HG03432 (cell line): Measurements from ENCODE around the gene SIN3B.

Source experiments
- ATAC-seq: cut with Tn5 transposase; IDR thresholded peaks from one replicate; pipeline ENCODE4 v1.9.1; 2021; ENCODE audit warnings: mild to moderate bottlenecking, moderate library complexity; ENCODE audit not compliant: unreplicated experiment

The SIN3B gene

GRCh38 chr19:16822648-16823047, 6.5 kb upstream of the SIN3B start:
- no peak for ATAC-seq

DNA sequence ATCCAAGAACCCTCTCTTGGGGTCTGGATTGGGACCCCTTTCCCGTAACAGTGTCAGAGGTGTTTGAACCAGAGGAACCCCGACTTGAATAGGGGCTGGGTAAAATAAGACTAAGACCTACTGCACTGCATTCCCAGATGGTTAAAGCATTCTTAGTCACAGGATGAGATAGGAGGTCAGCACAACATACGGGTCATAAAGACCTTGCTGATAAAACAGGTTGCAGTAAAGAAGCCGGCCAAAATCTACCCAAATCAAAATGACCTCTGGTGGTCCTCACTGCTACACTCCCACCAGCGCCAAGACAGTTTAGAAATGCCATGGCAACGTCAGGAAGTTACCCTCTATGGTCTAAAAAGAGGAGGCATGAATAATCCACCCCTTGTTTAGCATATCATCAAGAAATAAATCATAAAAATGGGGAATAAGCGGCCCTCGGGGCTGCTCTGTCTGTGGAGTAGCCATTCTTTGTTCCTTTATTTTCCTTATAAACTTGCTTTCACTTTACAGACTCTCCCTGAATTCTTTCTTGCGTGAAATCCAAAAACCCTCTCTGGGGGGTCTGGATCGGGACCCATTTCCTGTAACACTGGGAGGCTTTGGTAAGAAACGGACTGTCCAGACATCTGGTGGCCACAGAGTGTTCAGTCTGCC, 4.4 kb upstream of the SIN3B start:
- ATAC-seq: no peak

- no peak for ATAC-seq
Measured at GRCh38 chr19:16825312-16826052, 3.7 kb upstream of the SIN3B start.

DNA sequence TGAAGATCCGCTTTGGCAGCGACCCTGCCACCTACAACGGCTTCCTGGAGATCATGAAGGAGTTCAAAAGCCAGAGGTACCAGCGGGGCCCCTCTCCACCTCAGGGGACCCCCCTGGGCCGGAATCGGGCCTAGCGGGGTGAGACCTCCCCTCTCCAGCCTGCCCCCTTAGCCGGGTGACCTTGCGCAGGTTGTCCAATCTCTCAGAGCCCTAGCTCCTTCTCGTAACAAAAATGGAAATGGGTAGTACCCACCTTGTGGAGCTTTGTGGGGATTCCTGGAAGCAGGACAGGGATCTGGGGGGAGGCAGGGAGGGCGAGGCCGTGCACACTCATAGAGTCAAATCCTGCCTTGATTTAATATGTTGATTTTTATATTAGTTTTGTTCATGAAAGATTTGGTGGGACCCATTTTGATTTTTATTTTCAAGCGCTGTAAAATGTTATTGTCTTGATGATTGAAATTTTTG, 658 bp downstream of the SIN3B start:
- no peak for ATAC-seq

DNA sequence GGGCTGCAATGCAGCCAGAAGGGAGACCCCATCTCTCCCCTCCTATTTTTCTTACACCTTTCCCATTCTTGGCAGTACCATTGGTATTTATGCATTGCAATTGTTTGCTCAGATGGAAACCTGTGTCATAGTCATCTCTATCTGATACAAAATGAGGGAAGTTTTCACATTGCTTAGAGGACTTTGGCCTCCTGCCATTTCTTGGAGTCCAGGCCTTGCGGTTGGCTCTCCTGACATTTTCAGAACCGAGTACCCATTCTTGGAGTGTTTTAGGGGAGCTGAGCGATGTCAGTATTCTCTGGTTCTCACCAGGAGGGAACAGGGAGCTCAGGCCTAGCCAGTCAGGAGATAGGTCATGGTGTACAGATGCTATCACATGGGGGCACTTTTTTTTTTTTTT, 1.5 kb downstream of the SIN3B start:
- ATAC-seq: no peak

DNA sequence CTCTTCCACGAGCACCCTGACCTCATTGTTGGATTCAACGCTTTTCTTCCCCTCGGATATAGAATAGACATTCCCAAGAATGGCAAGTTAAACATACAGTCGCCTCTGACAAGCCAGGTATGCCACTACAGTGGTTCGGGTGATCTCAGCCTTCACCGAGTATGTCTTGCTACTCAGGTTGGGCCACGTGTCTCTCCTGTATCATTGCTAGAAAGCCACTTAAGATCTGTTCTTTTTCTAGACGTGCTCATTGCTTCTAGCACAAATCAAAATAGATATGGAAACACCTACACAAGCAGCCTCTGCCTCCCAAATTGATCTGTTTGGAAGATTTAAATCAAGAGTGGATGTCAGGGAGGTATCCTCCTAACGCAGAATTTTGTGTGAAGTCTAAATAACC, 2.3 kb downstream of the SIN3B start:
- no peak for ATAC-seq

GRCh38 chr19:16834747-16835146, 5.5 kb downstream of the SIN3B start:
- ATAC-seq: no peak

GRCh38 chr19:16836115-16837034, 7.2 kb downstream of the SIN3B start:
- no peak for ATAC-seq

DNA sequence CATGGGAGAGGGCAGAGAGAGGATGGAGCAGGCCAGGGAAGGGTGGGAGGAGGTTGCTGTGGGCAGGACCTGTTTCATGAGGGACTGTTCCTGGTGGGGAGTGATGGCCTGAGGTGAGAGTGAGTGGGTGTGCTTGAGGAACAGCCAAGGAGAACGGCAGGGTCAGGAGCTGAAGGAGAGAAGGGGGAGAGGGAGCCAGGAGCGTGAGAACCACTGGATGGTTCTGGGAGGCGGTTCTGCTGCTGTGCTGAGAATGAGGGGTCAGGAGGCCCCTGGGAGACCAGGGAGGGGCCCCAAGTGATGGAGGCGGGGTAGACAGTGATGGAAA, 7.8 kb downstream of the SIN3B start:
- no peak for ATAC-seq

DNA sequence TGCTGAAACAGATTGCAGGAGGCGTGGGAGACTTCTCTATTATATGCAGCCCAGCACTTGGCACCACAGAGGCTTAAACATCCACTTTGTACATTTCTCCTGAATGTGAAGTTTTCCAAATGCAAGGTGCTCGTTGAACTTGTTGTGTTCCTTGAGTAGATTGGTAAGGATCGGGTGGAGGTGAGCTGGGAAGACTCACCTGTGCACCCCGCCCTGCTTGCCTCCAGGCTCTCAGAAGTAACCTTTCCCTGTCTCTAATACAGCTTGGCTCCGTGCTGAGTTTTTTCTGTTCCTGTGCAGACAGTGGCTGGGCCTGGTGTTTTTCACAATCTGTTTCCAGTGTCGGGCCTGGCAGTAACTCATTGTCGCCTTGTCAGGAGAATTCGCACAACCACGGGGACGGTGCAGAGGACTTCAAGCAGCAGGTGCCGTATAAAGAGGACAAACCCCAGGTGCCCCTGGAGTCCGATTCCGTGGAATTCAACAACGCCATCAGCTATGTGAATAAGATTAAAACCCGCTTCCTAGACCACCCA, 12.3 kb downstream of the SIN3B start:
- no peak for ATAC-seq

DNA sequence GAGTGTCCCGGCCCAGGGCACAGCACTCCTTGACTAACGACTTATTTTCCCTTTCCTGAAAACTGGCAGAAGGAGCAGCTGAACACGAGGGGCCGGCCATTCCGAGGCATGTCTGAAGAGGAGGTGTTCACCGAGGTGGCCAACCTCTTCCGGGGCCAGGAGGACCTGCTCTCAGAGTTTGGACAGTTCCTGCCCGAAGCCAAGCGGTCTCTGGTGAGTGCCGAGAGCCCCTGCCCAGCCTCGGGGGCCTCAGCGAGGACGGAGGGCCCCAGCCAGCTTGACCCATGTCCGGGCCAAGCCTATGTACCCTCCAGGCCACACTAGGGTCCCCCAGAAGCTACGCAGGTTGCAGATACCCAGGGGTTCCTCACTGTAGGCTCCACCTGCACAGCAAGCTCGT, 17.7 kb downstream of the SIN3B start:
- ATAC-seq: no peak

DNA sequence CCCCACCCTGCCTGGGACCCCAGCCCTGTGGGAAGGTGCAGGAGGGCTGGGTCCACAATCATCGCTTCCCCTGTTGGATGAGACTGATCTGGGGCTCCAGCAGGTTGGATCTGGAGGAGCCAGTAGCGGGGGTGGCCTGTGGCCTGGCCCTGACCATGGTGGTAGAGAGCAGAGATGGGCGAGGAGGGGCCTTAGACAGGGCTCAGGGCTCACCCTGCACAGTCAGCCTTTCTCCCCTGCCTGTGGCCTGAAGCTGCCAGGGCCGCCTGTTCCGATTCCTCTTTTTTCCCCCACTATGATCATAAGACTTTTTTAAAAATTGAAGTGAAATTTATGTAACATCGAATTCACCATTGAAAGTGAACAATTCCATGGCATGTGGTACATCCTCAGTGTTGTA, 18.2 kb downstream of the SIN3B start:
- ATAC-seq: no peak

- ATAC-seq: no peak
Measured at GRCh38 chr19:16849168-16849567, 20.0 kb downstream of the SIN3B start.

GRCh38 chr19:16850133-16850532, 20.9 kb downstream of the SIN3B start:
- no peak for ATAC-seq

GRCh38 chr19:16851031-16851712, 22.0 kb downstream of the SIN3B start:
- ATAC-seq: no peak

DNA sequence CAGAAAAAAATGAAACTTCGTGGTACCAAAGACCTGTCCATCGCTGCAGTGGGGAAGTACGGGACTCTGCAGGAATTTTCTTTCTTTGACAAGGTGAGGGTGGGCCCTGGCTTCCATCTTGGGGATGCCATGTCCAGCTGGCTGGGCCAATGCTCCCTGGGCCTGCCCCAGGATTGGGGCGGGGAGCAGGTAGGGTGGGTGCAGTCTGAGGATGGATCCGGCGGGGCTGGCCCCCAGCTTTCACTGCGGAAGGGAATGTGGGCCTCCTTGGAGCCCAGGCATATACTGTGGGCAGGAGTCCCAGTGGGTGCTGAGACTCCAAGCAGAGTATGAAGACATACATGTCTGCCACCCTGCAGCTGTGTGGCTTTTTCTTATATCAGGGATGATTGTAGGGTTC, 23.9 kb downstream of the SIN3B start:
- no peak for ATAC-seq

- ATAC-seq: no peak
Measured at GRCh38 chr19:16856091-16856490, 26.9 kb downstream of the SIN3B start.

DNA sequence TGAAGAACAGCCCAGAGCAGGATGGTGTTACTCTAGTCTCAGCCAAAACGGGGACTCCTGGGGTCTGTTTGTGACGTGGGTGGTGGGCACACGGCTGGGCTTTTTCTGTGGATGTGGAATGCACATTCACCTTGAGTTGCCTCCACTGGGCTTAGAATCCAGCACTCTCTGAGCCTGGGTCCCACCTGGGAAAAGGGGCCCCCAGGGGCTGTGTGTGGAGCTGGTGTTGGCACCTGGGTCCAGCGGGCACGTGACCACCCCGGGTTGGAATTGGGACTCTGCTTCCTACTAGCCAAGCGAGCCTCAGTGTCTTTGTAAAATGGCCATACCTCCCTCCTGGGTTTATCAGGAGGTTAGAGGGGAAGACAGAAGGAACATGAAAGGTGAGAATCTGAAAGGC, 30.4 kb downstream of the SIN3B start:
- ATAC-seq: no peak

GRCh38 chr19:16860118-16860517, 30.9 kb downstream of the SIN3B start:
- no peak for ATAC-seq

DNA sequence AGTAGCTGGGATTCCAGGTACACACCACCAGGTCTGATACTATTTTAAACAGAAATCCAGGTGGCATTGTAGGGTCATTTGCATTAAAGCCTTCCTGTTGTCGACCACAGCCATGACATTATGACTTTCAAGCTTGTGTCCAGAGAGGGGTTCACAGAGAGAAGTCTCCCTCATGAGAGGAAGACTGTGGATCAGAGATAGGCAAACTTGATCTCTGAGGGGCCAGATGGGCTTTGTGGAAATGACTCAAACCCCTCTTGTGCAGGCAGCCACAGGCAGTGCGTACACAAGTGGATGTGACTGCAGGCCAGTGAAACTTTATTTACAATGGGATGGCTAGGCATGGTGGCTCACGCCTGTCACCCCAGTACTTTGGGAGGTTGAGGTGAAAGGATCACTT, 31.8 kb downstream of the SIN3B start:
- ATAC-seq: no peak

DNA sequence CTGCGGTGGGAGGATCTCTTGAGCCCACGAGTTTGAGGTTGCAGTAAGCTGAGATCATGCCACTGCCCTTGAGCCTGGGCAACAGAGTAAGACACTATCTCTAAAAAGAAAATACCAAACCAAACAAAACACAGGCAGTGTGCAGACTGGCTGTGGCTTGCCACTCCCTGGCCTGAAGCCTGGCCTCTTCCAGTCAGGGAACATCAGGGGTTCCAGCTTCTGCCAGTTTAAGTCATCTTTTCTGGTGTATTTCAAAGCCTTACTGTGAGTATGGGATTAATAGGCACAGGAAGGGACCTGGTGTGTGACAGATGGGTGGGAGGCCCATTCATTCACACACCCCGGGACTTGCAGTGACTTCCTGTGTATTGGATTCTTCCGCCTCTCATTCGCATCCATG, 32.6 kb downstream of the SIN3B start:
- no peak for ATAC-seq
